ENCODE measurements around the gene WDR90. TPM values are rescaled to one million over a fixed set of nuclear protein-coding genes. Genes with fewer than 3 reads are reported as not detected.
"Not testable (repeated sequence)": the region's sequence is repeated elsewhere in the genome, so short reads cannot be mapped to it uniquely, and the experiment has no call there.

Gene WDR90
- total RNA-seq, 4 donors from 2014 or later: 18.2 to 79.3 (median 46.9) TPM

DNA sequence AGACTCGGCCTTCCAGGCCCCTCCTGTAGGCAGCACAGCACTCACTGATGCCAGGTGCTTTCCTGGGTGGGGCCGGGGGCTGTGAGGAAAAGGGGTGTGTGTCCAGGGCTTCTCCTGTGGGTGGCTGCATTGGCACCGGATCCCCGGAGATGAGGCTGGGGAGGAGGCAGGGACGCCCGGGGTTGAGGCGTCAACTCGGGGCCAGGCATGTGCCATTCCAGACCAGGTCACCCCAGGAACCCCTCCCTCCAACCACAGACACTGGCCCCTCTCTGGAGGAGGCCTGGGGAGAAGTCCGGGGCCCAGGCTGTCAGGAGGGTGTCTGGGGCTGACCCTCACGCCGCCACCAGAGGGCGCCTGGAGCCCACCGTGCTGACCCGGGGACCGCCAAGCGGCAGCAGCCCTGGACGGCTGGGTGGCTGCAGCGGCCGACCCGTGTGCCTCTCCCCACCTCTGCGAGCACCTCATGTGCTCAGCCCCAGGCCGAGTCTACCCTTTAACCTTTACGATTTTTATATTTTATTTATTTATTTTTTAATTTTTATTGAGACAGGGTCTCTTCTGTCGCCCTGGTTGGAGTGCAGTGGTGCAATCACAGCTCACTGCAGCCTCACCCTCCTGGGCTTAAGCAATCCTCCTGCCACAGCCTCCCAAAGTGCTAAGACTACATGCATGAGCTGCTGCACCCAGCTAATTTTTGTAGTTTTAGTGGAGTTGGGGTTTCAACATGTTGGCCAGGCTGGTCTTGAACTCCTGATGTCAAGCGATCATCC is 62.6 kb downstream of the WDR90 start:
- TF ChIP-seq, protein P1, sequence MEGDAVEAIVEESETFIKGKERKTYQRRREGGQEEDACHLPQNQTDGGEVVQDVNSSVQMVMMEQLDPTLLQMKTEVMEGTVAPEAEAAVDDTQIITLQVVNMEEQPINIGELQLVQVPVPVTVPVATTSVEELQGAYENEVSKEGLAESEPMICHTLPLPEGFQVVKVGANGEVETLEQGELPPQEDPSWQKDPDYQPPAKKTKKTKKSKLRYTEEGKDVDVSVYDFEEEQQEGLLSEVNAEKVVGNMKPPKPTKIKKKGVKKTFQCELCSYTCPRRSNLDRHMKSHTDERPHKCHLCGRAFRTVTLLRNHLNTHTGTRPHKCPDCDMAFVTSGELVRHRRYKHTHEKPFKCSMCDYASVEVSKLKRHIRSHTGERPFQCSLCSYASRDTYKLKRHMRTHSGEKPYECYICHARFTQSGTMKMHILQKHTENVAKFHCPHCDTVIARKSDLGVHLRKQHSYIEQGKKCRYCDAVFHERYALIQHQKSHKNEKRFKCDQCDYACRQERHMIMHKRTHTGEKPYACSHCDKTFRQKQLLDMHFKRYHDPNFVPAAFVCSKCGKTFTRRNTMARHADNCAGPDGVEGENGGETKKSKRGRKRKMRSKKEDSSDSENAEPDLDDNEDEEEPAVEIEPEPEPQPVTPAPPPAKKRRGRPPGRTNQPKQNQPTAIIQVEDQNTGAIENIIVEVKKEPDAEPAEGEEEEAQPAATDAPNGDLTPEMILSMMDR (IDR thresholded peaks at IDR 0.05): peak; percentile 90 to 93 (median 92)
- no peak for TF ChIP-seq POLR2A (IDR thresholded peaks at IDR 0.05)
- DNase-seq: peak; percentile 65 to 72
- H3K27me3 ChIP-seq: peaks cover 16 to 22% of the 10 kb centered on the region in 2 donors
- no peak overlapping the region for H3K27ac ChIP-seq
- H3K36me3 ChIP-seq: no peaks in the 10 kb centered on the region
- no peaks in the 10 kb centered on the region for H3K9me3 ChIP-seq
- no peak overlapping the region for H3K4me3 ChIP-seq
- intact Hi-C loops (cut with DNase I; ENCODE audit: low total_unique reads): no loop called here
- H3K4me1 ChIP-seq: peaks cover 5 to 14% of the 10 kb centered on the region in 2 donors

- H3K36me3 ChIP-seq: not testable (repeated sequence)
- TF ChIP-seq, protein P1 (IDR thresholded peaks at IDR 0.05): peak in 1 of 4 experiments; percentile 9
These were observed 63.6 kb downstream of the WDR90 start for GRCh38 chr16:712740-713250.

DNA sequence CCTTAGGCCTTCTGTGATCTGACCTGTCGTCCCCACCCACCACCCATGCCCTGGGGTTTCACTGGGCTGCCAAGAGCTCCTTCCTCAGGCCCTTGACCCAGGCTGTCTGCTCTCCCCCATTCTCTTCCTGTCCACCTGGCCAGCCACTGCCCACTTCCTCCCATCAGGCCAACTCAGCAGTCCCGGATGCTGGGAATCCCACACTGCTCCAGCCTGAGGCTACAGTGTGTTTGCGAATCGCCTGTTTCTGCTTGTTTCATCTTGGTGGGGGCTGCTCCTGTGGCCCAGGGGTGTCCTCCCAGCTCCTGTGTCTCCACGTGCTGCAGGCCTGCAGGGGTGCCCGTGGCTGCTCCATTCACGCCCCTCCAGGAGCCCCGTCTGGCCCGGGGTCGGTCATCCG is 64.9 kb downstream of the WDR90 start:
- H3K4me3 ChIP-seq: no peak overlapping the region
- H3K36me3 ChIP-seq: no peaks in the 10 kb centered on the region
- intact Hi-C loops (cut with DNase I; ENCODE audit: low total_unique reads): no loop called here
- no peak for TF ChIP-seq POLR2A (IDR thresholded peaks at IDR 0.05)
- TF ChIP-seq, protein P1 (IDR thresholded peaks at IDR 0.05): no peak
- peaks cover 5 to 14% of the 10 kb centered on the region in 2 donors for H3K4me1 ChIP-seq
- no peak for DNase-seq
- peaks cover 8 to 14% of the 10 kb centered on the region in 2 donors for H3K27me3 ChIP-seq
- no peaks in the 10 kb centered on the region for H3K9me3 ChIP-seq
- no peak overlapping the region for H3K27ac ChIP-seq

More at GRCh38 chr16:712740-713250, 63.6 kb downstream of the WDR90 start:
- intact Hi-C loops (cut with DNase I; ENCODE audit: low total_unique reads); H3K27ac ChIP-seq; DNase-seq; H3K4me3 ChIP-seq; H3K9me3 ChIP-seq: not testable (repeated sequence)
- peaks cover 16 to 19% of the 10 kb centered on the region in 2 donors for H3K27me3 ChIP-seq
- H3K4me1 ChIP-seq: peaks cover 5 to 14% of the 10 kb centered on the region in 2 donors

GRCh38 chr16:714558-715476 is 65.7 kb downstream of the WDR90 start, which contains the start of gene METRN:
Gene METRN (plus strand): TSS chr16:715118. CDS start chr16:715290, 172 bp downstream.
- intact Hi-C loops (cut with DNase I; ENCODE audit: low total_unique reads): no loop called here
- H3K36me3 ChIP-seq: no peaks in the 10 kb centered on the region
- no peak for TF ChIP-seq POLR2A (IDR thresholded peaks at IDR 0.05)
- TF ChIP-seq, protein P1 (IDR thresholded peaks at IDR 0.05): no peak
- H3K27me3 ChIP-seq: peaks cover 8 to 14% of the 10 kb centered on the region in 2 donors
- no peak within 1 kb of the TSS for H3K27ac ChIP-seq
- peak within 1 kb of the TSS; percentile 36 to 52 for H3K4me3 ChIP-seq
- no peaks in the 10 kb centered on the region for H3K9me3 ChIP-seq
- H3K4me1 ChIP-seq: peaks cover 5 to 15% of the 10 kb centered on the region in 2 donors
- peak; percentile 87 to 92 for DNase-seq

Data from uterus (tissue), 4 donors.